Ectodermal cell (in vitro differentiated cells): ENCODE measurements around the gene WWOX.

Source experiments
- H3K27ac ChIP-seq: 2 replicates; pipeline ENCODE4 v1.7.0; 2013; ENCODE audit warnings: mild to moderate bottlenecking, low read depth, low read length; ENCODE audit not compliant: insufficient read depth, poor library complexity, severe bottlenecking
- H3K27me3 ChIP-seq: 2 replicates; pipeline ENCODE4 v1.7.0; 2013; ENCODE audit warnings: mild to moderate bottlenecking, low read length; ENCODE audit not compliant: insufficient read depth, control insufficient read depth, poor library complexity, severe bottlenecking
- H3K36me3 ChIP-seq: one replicate; pipeline ENCODE4 v1.7.0; 2013; ENCODE audit warnings: low read length; ENCODE audit not compliant: control insufficient read depth, insufficient read depth
- H3K4me1 ChIP-seq: one replicate; pipeline ENCODE4 v1.7.0; 2013; ENCODE audit warnings: low read length; ENCODE audit not compliant: control insufficient read depth, insufficient read depth
- H3K4me3 ChIP-seq: 2 replicates; pipeline ENCODE4 v1.7.0; 2013; ENCODE audit warnings: low read depth, low read length, control low read depth; ENCODE audit not compliant: insufficient read depth
- H3K9me3 ChIP-seq: 2 replicates; pipeline ENCODE4 v1.7.0; 2013; ENCODE audit warnings: mild to moderate bottlenecking, low read length, moderate library complexity; ENCODE audit not compliant: control insufficient read depth
- WGBS, 2 experiments: methylation state at CpG; one replicate each; pipeline ENCODE4 v1.1.7; 2013; ENCODE audit warnings: missing lambda C conversion rate in 2 of 2; 5-methylcytosine and 5-hydroxymethylcytosine counted together

WWOX gene

GRCh38 chr16:79182616-79183015, 1083.2 kb downstream of the WWOX start:
- Histone ChIP-seq H3K36me3 (no peaks in the 10 kb centered on the region), H3K27ac (no peak overlapping the region), H3K27me3 (no peaks in the 10 kb centered on the region), H3K9me3 (no peaks in the 10 kb centered on the region), H3K4me3 (no peak overlapping the region), H3K4me1 (peaks cover 4% of the 10 kb centered on the region)
- 89 to 95% methylated on average over 5 of the region's 6 CpGs for WGBS, 2 experiments

DNA sequence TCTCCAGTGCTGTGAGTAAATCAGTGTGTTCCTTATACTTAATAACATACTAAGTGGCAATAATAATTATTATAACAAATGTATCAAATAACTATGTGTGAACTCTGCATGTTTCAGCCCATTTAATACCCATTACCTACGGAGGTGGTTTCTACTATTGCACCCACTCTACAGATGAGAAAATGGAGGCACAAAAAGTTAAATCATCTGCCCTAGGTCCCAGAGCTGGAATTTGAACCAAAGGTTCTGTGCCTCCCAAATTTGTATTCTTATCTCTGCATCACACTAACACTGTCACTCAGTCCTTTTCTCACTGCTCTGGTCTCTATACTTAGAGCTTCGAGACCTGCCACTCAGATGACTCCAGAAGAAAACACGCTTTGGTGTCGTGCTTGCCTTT, 1084.1 kb downstream of the WWOX start:
- peaks cover 4% of the 10 kb centered on the region for H3K4me1 ChIP-seq
- no peaks in the 10 kb centered on the region for H3K27me3 ChIP-seq
- no peak overlapping the region for H3K4me3 ChIP-seq
- no peak overlapping the region for H3K27ac ChIP-seq
- 95 to 98% methylated on average over 4 of the region's 4 CpGs for WGBS, 2 experiments
- no peaks in the 10 kb centered on the region for H3K9me3 ChIP-seq
- H3K36me3 ChIP-seq: no peaks in the 10 kb centered on the region

GRCh38 chr16:79184464-79185030, 1085.1 kb downstream of the WWOX start:
- no peak overlapping the region for H3K27ac ChIP-seq
- no peak overlapping the region for H3K4me3 ChIP-seq
- H3K9me3 ChIP-seq: no peaks in the 10 kb centered on the region
- peaks cover 4% of the 10 kb centered on the region for H3K4me1 ChIP-seq
- 92 to 93% methylated on average over 2 of the region's 2 CpGs for WGBS, 2 experiments
- H3K36me3 ChIP-seq: no peaks in the 10 kb centered on the region
- no peaks in the 10 kb centered on the region for H3K27me3 ChIP-seq

- H3K36me3 ChIP-seq: no peaks in the 10 kb centered on the region
- no peaks in the 10 kb centered on the region for H3K27me3 ChIP-seq
- no peak overlapping the region for H3K27ac ChIP-seq
- 93 to 94% methylated on average over 4 of the region's 4 CpGs for WGBS, 2 experiments
- H3K4me1 ChIP-seq: peaks cover 4% of the 10 kb centered on the region
- no peak overlapping the region for H3K4me3 ChIP-seq
- H3K9me3 ChIP-seq: no peaks in the 10 kb centered on the region
These were observed 1086.3 kb downstream of the WWOX start for GRCh38 chr16:79185711-79186110.

GRCh38 chr16:79186196-79186595, 1086.7 kb downstream of the WWOX start:
- no peaks in the 10 kb centered on the region for H3K27me3 ChIP-seq
- no peak overlapping the region for H3K27ac ChIP-seq
- H3K4me1 ChIP-seq: peaks cover 4% of the 10 kb centered on the region
- H3K36me3 ChIP-seq: no peaks in the 10 kb centered on the region
- H3K9me3 ChIP-seq: no peaks in the 10 kb centered on the region
- no peak overlapping the region for H3K4me3 ChIP-seq
- 83 to 85% methylated on average over 6 of the region's 6 CpGs for WGBS, 2 experiments

- WGBS, 2 experiments: 75 to 77% methylated on average over 13 of the region's 13 CpGs
These were observed 1088.8 kb downstream of the WWOX start for GRCh38 chr16:79188115-79188738.

DNA sequence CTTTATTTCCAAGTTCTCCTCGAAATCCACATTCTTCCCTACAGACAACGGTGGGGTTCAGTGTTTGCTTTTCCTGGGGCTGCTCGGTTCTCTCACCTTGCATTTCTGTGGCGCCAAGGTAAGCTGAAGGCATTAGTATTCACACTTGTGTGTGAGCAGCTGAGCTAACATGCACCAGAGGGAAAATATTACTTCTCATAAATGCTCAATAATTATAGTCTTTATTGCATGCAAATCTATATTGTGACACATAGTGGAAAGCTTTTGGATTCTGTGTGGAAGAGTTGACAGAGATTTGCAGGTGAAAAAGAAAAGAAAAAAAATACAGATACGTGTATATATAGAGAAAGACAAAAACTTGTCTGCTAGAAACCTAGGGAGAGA, 1089.3 kb downstream of the WWOX start:
- Histone ChIP-seq H3K27me3 (no peaks in the 10 kb centered on the region), H3K4me1 (peaks cover 4% of the 10 kb centered on the region), H3K36me3 (no peaks in the 10 kb centered on the region), H3K9me3 (no peaks in the 10 kb centered on the region), H3K27ac (no peak overlapping the region), H3K4me3 (no peak overlapping the region)
- 82 to 84% methylated on average over 5 of the region's 5 CpGs for WGBS, 2 experiments

More at GRCh38 chr16:79188115-79188738, 1088.8 kb downstream of the WWOX start:
- Histone ChIP-seq H3K27me3 (no peaks in the 10 kb centered on the region), H3K36me3 (no peaks in the 10 kb centered on the region), H3K27ac (no peak overlapping the region), H3K4me1 (peaks cover 4% of the 10 kb centered on the region), H3K4me3 (no peak overlapping the region), H3K9me3 (no peaks in the 10 kb centered on the region)

DNA sequence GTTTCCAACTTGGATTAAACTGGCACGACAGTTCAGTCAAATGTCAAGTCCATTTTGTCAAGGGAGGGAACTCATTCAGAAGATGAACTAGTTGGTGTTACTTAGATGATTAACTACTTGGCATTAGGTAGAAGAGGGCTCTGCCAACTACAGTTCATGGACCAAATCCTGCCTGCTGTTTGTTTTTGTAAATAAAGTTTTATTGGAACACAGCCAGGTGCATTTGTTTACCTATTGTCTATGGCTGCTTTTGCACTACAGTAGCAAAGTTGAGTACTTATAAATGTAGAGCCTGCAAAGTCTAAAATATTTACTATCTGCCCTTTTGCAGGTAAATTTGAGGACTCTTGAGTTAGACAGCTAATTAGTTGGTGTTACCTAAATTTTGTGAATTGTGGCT, 1091.1 kb downstream of the WWOX start:
- Histone ChIP-seq H3K27me3 (no peaks in the 10 kb centered on the region), H3K36me3 (no peaks in the 10 kb centered on the region), H3K27ac (no peak overlapping the region), H3K4me1 (peaks cover 4% of the 10 kb centered on the region), H3K4me3 (no peak overlapping the region), H3K9me3 (no peaks in the 10 kb centered on the region)
- 86 to 100% methylated on average over 1 of the region's 1 CpG for WGBS, 2 experiments

DNA sequence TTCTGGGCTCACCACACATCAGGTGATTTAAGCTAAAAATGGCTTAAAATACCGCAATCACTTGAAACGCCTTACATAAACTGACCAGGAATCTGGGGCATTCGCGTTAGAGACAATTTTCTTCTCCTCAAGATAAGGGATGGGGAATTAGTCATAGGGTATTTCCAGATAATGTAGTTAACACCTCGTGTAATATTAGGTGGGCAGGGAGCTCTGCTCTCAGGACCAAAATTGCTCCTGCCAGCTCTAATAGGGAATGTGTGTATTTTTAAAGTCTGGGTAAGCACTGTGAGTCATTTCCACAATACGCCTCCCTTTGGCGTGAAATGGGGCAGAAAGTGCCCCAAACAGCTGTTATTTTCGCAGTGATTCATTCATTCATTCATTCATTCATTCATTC, 1092.5 kb downstream of the WWOX start:
- WGBS, 2 experiments: 90 to 94% methylated on average over 8 of the region's 8 CpGs
- H3K4me1 ChIP-seq: no peaks in the 10 kb centered on the region

DNA sequence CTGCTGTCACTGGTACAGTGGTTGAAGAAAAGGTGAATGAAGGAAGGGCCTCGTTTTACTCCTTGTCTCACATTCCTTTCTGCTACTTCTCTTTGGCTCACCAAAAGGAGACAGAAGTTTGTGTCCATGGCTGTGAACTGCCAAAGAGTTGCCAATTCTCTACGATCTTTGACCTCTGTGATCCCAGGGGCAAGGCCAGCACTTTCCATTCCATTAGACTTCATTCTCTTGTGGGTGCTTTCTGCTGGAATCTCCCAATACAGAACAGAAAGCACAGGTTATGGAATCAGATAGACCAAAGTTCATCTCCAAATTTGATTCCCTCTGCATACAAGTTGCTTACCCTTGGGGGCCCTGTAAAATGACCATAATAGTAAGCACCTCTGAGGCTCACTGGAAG, 1093.5 kb downstream of the WWOX start:
- no peak overlapping the region for H3K4me3 ChIP-seq
- H3K36me3 ChIP-seq: no peaks in the 10 kb centered on the region
- no peaks in the 10 kb centered on the region for H3K4me1 ChIP-seq
- no peaks in the 10 kb centered on the region for H3K9me3 ChIP-seq
- H3K27ac ChIP-seq: no peak overlapping the region
- no peaks in the 10 kb centered on the region for H3K27me3 ChIP-seq
- WGBS, 2 experiments: 70 to 74% methylated on average over 2 of the region's 2 CpGs

More for the DNA sequence above, 1092.5 kb downstream of the WWOX start:
- Histone ChIP-seq H3K27ac (no peak overlapping the region), H3K27me3 (no peaks in the 10 kb centered on the region), H3K4me3 (no peak overlapping the region), H3K9me3 (no peaks in the 10 kb centered on the region), H3K36me3 (no peaks in the 10 kb centered on the region)
